GM13976 (cell line): Measurements from ENCODE around the gene ITPR3.
A peak's percentile ranks its signal among the peaks of the same experiment; 100 is the strongest.
"Not testable (repeated sequence)": the region's sequence is repeated elsewhere in the genome, so short reads cannot be mapped to it uniquely, and the experiment has no call there.

Source experiments
- DNase-seq: peaks from one replicate; pipeline ENCODE4 v3.0.0; 2012; ENCODE audit warnings: low spot score
- in situ Hi-C: fragments of 300-500 bp; cut with MboI; formaldehyde crosslinking; loops from one replicate; pipeline ENCODE4 v1.12.0; 2022; ENCODE audit warnings: low sequenced_read_pairs, mixed read lengths, inconsistent platforms; ENCODE audit not compliant: unreplicated experiment
- TF ChIP-seq, protein P1 (sequence below): IDR thresholded peaks from 2 replicates; pipeline ENCODE4 v1.5.1; 2012; ENCODE audit warnings: borderline replicate concordance, mild to moderate bottlenecking; ENCODE audit not compliant: insufficient read depth; ENCODE audit errors: extremely low read depth, missing control alignments, control extremely low read depth

Gene ITPR3

DNA sequence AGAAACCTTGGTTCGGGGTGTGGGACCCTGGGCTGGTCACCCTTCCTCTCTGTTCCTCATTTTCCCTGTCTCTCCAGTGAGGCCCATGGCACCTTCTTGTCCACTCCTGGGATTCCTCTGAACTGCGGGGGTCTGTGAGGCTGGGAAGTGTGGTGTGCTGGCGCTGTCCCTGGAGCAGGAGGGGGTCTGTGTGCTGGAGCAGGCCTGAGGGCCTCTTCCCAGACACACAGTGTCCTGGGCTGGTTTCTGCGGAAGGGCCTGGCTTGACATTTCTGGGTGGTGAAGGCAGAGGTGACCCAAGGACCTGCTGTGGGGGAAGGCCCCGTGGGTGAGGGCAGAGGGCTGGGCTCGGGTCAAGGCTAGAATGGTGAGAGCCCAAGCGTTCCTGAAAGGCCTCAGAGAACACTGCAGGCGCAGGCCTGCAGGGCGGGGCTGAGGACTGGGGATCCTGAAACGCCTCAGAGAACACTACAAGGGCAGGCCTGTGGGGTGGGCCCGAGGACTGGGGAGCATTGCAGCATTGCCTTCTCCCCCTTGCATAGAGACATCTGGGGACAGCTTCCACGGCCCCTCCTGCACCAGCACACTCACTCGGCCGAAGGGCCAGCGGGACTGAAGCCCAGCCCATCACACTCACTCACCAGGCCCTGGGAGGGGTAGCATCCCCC, 30.5 kb upstream of the ITPR3 start:
- no peak for DNase-seq
- in situ Hi-C loops: no loop called here
- TF ChIP-seq, protein P1, sequence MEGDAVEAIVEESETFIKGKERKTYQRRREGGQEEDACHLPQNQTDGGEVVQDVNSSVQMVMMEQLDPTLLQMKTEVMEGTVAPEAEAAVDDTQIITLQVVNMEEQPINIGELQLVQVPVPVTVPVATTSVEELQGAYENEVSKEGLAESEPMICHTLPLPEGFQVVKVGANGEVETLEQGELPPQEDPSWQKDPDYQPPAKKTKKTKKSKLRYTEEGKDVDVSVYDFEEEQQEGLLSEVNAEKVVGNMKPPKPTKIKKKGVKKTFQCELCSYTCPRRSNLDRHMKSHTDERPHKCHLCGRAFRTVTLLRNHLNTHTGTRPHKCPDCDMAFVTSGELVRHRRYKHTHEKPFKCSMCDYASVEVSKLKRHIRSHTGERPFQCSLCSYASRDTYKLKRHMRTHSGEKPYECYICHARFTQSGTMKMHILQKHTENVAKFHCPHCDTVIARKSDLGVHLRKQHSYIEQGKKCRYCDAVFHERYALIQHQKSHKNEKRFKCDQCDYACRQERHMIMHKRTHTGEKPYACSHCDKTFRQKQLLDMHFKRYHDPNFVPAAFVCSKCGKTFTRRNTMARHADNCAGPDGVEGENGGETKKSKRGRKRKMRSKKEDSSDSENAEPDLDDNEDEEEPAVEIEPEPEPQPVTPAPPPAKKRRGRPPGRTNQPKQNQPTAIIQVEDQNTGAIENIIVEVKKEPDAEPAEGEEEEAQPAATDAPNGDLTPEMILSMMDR: no peak

DNA sequence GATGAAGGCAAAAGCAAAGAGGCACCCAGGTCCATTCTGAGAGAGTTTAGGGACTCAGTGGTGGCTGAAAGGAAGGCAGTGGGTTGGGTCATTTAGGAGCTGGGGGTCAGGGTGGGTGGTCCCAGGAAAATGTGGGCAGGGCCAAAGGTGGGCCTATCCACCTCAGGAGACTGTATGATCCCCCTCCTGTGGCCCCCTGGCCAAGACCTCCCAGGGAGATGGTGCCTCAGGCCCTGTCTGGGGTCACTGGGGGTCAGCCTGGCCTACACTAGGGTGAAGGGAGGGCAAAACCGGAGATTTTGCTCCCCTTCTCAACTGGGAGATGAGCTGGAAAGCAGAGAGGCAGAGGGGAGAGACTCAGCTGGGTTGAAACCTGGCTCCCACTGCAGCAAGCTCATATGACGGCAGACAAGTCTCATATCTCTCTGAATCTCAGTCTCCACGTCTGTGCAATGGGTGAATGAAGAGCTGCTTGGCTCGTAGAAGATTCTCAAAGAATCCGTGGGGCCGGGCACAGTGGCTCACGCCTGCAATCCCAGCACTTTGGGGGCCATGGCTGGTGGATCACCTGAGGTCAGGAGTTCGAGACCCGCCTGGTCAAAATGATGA, 29.6 kb upstream of the ITPR3 start:
- in situ Hi-C loops: no loop called here
- DNase-seq: no peak
- TF ChIP-seq, protein P1: no peak

DNA sequence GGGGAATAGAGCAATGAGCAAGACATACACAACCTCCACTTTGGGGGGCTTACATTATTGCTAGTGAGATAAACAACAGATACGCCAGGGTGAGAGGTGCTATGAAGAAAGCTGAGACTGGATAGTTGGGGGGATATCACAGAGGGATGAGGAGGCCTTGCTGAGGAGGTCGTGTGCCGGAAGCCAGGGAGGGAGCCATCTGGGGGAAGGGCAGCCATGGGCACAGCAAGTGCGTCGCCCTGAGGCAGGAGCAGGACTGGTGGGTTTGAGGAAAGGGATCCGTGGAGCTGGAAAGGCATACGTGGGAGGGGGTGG, 28.9 kb upstream of the ITPR3 start:
- in situ Hi-C loops: no loop called here
- TF ChIP-seq, protein P1: no peak
- no peak for DNase-seq

DNA sequence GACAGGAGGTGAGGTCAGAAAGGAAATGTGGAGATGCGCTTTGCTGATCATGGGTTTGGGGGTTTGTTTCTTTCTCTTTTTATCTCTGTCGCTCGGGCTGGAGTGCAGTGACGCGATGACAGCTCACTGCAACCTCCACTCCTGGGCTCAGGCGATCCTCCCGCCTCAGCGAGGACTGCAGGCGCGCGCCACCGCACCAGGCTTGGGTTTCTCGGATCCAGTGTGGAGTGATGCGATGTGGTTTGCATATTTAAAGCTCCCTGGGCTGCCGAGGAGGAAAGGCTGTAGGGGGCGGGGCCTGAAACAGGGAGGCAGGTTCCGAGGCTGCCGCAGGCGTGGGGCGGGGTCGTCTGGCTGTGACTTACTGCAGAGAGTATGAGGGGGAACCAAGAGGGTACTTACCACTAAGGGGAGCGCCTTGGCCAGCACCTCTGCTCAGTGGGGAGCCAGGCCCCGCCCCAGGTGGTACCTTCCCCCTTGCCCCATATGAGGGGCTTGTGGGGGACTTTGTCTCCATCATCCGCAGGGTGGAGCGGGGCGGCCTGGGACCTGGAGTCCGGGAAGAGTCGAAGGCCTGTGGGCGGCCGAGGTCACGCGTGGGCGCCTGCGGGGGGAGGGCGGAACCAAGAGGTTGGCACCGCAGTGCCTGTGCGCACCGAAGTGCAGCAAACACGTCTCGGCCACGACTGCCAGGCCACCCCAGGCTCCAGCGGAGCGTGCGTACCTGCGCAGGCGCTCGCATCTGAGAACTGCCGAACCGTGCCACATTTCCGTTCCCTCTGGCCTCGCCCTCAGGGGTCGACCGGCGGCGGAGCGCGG, 28.3 kb upstream of the ITPR3 start:
- TF ChIP-seq, protein P1: no peak
- peak; percentile 75 for DNase-seq
- in situ Hi-C loops: no loop called here

DNA sequence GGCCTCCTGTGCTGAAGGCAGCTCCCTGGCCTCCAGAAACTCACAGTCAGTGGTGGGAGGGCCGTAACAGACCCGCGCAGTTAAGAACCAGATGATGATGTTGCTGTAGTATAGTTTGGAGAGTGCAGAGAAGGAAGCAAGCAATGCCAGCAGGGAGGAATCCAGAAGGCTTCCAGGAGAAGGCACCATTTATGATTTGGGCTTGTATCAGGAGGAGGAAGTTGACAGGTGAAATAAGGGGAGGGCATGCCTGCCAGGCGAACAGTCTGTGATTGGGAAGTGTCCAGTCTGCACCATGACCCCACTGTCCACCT, 27.8 kb upstream of the ITPR3 start:
- in situ Hi-C loops: no loop called here
- TF ChIP-seq, protein P1: no peak

DNA sequence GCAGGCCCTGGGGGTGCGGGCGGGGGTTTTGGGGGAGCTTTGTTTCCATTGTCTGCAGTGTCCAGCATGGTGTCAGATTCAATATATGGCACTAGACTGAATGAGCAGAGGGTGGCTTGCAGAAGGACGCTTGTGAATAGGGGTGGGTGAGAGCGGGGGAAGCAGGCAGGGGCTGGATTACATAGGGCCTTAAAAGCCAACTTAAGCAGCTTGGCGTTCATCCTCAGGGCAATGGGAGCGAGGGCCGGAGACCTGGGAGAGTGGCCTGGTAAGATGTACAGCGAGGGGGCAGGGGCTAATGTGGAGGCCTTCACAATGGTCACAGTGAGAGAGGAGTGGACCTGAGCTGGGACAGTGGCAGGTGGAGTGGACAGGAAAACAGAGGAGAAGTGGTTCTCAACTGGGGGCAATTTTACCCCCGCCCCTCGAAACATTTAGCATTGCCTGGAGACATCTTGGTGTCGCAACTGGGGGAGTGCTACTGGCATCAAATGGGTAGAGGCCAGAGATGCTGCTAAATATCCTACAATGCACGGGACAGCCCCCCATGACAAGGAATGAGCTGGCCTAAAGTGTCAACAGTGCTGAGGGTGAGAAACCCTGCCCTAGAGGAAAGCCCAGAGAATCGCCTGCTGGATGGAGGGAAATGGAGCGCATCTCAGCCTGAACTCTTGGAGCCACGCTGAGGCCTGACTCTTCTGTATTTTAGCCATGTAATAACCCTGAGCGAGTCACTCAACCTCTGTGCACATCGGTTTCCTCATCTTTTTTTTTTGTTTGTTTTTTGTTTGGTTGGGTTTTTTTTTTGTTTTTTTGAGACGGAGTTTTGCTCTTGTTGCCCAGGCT, 25.9 kb upstream of the ITPR3 start:
- TF ChIP-seq, protein P1: no peak
- in situ Hi-C loops: no loop called here
- DNase-seq: no peak

More for the DNA sequence above, 27.8 kb upstream of the ITPR3 start:
- DNase-seq: no peak

DNA sequence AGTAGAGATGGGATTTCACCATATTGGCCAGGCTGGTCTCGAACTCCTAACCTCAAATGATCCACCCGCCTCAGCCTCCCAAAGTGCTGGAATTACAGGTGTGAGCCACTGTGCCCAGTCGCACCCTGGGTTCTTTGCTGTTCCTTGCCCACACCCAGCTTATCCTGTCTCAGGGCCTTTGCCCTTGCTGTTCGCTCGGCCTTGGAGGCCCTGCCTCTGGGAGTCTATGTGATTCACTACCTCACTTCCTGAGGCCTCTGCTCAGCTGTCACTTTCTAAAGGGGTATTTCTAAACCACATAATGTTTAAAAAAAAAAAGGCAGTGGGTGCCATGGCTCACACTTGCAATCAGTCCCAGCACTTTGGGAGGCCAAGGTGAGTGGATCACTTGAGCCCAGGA, 24.2 kb upstream of the ITPR3 start:
- DNase-seq, in situ Hi-C loops: not testable (repeated sequence)
